GM23338 (cell line): ENCODE data around the gene VPS37C. TPM values are rescaled to one million over a fixed set of nuclear protein-coding genes. Genes with fewer than 3 reads are reported as not detected.

Experiments used
- ATAC-seq: fragments of 200-7000 bp; cut with Tn5 transposase; 3 replicates; pipeline ENCODE4 v1.9.1; 2020
- DNase-seq: peaks from one replicate; pipeline ENCODE4 v3.0.0-alpha.2; 2015; ENCODE audit warnings: low spot score
- H2AFZ ChIP-seq: fragments of 200-600 bp; sonication (generic); 2 replicates; pipeline ENCODE4 v1.8.0; 2016; ENCODE audit warnings: antibody characterized with exemption, mild to moderate bottlenecking, moderate library complexity
- H3F3A ChIP-seq: fragments of 200-600 bp; sonication (generic); replicated peaks from 2 replicates; pipeline ENCODE4 v1.8.0; 2017; ENCODE audit warnings: antibody characterized with exemption, mixed run types, low read depth
- H3K27ac ChIP-seq: fragments of 200-600 bp; sonication (generic); 2 replicates; pipeline ENCODE4 v1.6.1; 2016; ENCODE audit warnings: low read depth
- H3K27me3 ChIP-seq: fragments of 200-600 bp; sonication (generic); 2 replicates; pipeline ENCODE4 v1.8.0; 2016; ENCODE audit warnings: mild to moderate bottlenecking, mixed run types, moderate library complexity; ENCODE audit not compliant: insufficient read depth
- H3K36me3 ChIP-seq: fragments of 200-600 bp; sonication (generic); 2 replicates; pipeline ENCODE4 v1.8.0; 2016; ENCODE audit warnings: mild to moderate bottlenecking; ENCODE audit not compliant: insufficient read depth
- H3K4me1 ChIP-seq: fragments of 200-600 bp; sonication (generic); 2 replicates; pipeline ENCODE4 v1.8.0; 2016; ENCODE audit warnings: mild to moderate bottlenecking, moderate library complexity; ENCODE audit not compliant: insufficient read depth
- H3K4me2 ChIP-seq: fragments of 200-600 bp; sonication (generic); 2 replicates; pipeline ENCODE4 v1.7.1; 2017; ENCODE audit warnings: mixed run types
- H3K4me3 ChIP-seq: fragments of 200-600 bp; sonication (generic); 2 replicates; pipeline ENCODE4 v1.6.1; 2016; ENCODE audit warnings: mixed run types
- H3K79me2 ChIP-seq: fragments of 200-600 bp; sonication (generic); replicated peaks from 2 replicates; pipeline ENCODE4 v1.8.0; 2017; ENCODE audit warnings: mild to moderate bottlenecking; ENCODE audit not compliant: insufficient read depth
- H3K9me2 ChIP-seq: fragments of 200-600 bp; sonication (generic); 2 replicates; pipeline ENCODE4 v1.8.0; 2017; ENCODE audit not compliant: insufficient read depth
- H4K20me1 ChIP-seq: fragments of 200-600 bp; sonication (generic); replicated peaks from 2 replicates; pipeline ENCODE4 v1.8.0; 2017; ENCODE audit warnings: mild to moderate bottlenecking; ENCODE audit not compliant: insufficient read depth
- H3K27ac Mint-ChIP-seq: 2 replicates; pipeline ENCODE4 v1.8.0; 2020; ENCODE audit warnings: inconsistent platforms, mild to moderate bottlenecking, moderate library complexity, mixed read lengths
- H3K27me3 Mint-ChIP-seq: 3 replicates; pipeline ENCODE4 v1.8.0; 2022; ENCODE audit warnings: low read depth, mild to moderate bottlenecking, moderate library complexity, mixed read lengths, inconsistent platforms; ENCODE audit not compliant: insufficient read depth, poor library complexity
- H3K36me3 Mint-ChIP-seq: 3 replicates; pipeline ENCODE4 v1.8.0; 2021; ENCODE audit warnings: low read depth, mild to moderate bottlenecking, inconsistent platforms, moderate library complexity, mixed read lengths
- H3K4me1 Mint-ChIP-seq: 3 replicates; pipeline ENCODE4 v1.8.0; 2020; ENCODE audit warnings: mild to moderate bottlenecking, inconsistent platforms, mixed read lengths
- H3K4me3 Mint-ChIP-seq: 3 replicates; pipeline ENCODE4 v1.8.0; 2021; ENCODE audit warnings: moderate library complexity, mild to moderate bottlenecking, inconsistent platforms, mixed read lengths
- H3K9me3 Mint-ChIP-seq: 3 replicates; pipeline ENCODE4 v1.8.0; 2020; ENCODE audit warnings: moderate library complexity, mild to moderate bottlenecking, inconsistent platforms, mixed read lengths
- CREB1 ChIP-seq: fragments of 250-450 bp; sonication (Bioruptor Pico); IDR thresholded peaks from 2 replicates; pipeline ENCODE4 v1.5.0; 2020; ENCODE audit warnings: low read depth, mild to moderate bottlenecking, moderate library complexity
- EZH2 ChIP-seq: fragments of 200-600 bp; sonication (generic); IDR thresholded peaks from one replicate; pipeline ENCODE4 v1.8.0; 2017; ENCODE audit warnings: antibody characterized with exemption, mild to moderate bottlenecking, low read depth; ENCODE audit not compliant: unreplicated experiment
- EZH2phosphoT487 ChIP-seq: fragments of 200-600 bp; sonication (generic); IDR thresholded peaks from one replicate; pipeline ENCODE4 v1.8.1; 2018; ENCODE audit warnings: antibody characterized with exemption; ENCODE audit not compliant: unreplicated experiment
- JUNB ChIP-seq: IDR thresholded peaks from one replicate; pipeline ENCODE4 v1.6.1; 2016; ENCODE audit warnings: antibody characterized with exemption; ENCODE audit not compliant: unreplicated experiment
- NANOG ChIP-seq: IDR thresholded peaks from 2 replicates; pipeline ENCODE4 v1.6.1; 2016; ENCODE audit warnings: antibody characterized with exemption, borderline replicate concordance
- POLR2AphosphoS5 ChIP-seq: IDR thresholded peaks from 2 replicates; pipeline ENCODE4 v1.6.1; 2016; ENCODE audit warnings: antibody characterized with exemption, low read depth
- STAT1 ChIP-seq: IDR thresholded peaks from one replicate; pipeline ENCODE4 v1.6.1; 2016; ENCODE audit warnings: antibody characterized with exemption; ENCODE audit not compliant: unreplicated experiment
- ZNF114 ChIP-seq: fragments of 250-450 bp; sonication (Bioruptor Pico); IDR thresholded peaks from 2 replicates; pipeline ENCODE4 v1.5.0; 2020; ENCODE audit warnings: mild to moderate bottlenecking, moderate library complexity
- ZNF331 ChIP-seq: fragments of 250-450 bp; sonication (Bioruptor Pico); IDR thresholded peaks from 2 replicates; pipeline ENCODE4 v1.5.0; 2020; ENCODE audit warnings: low read depth, mild to moderate bottlenecking, moderate library complexity
- ZNF462 ChIP-seq: fragments of 250-450 bp; sonication (Bioruptor Pico); IDR thresholded peaks from 2 replicates; pipeline ENCODE4 v1.5.0; 2020; ENCODE audit warnings: mild to moderate bottlenecking, moderate library complexity
- polyA plus RNA-seq: library from polyadenylated mRNA; unstranded; fragments of >200 nt; fragmentation: Nextera tagmentation; extraction: Ambion mirVana; gene quantifications from 2 replicates; pipeline ENCODE4 v1.2.1, GENCODE V29; 2016
- total RNA-seq: library from RNA; depleted of rRNA; stranded (reverse); fragments of >200 nt; shearing (Covaris generic); gene quantifications from 2 replicates; pipeline ENCODE4 v1.2.3, GENCODE V29; 2014
- TF ChIP-seq, protein P1 (sequence below): IDR thresholded peaks from 2 replicates; pipeline ENCODE4 v1.6.1; 2016; ENCODE audit warnings: antibody characterized with exemption
- TF ChIP-seq, protein P2 (sequence below): IDR thresholded peaks from one replicate; pipeline ENCODE4 v1.6.1; 2018; ENCODE audit warnings: antibody characterized with exemption; ENCODE audit not compliant: unreplicated experiment
- TF ChIP-seq, protein P3 (sequence below), 2 experiments: fragments of 200-600 bp in 1 of 2; sonication (generic) in 1 of 2; conservative IDR thresholded peaks; 2 replicates each; pipeline versions ENCODE4 v1.5.1 to v1.6.1; 2016 to 2017; ENCODE audit warnings: antibody characterized with exemption in 2 of 2, low read depth in 2 of 2, mild to moderate bottlenecking in 2 of 2, moderate library complexity in 1 of 2

Gene VPS37C
- total and polyA plus RNA-seq, 2 experiments from 2014 or later = 8.8 to 19.4 TPM

- Histone ChIP-seq H3K27me3 (no peaks in the 10 kb centered on the region), H2AFZ (no peak overlapping the region), H3K36me3 (no peaks in the 10 kb centered on the region), H3K9me2 (no peaks in the 10 kb centered on the region), H4K20me1 (no peaks in the 10 kb centered on the region), H3K4me2 (no peak overlapping the region), H3K27ac (no peak overlapping the region), H3F3A (no peaks in the 10 kb centered on the region), H3K4me3 (no peak overlapping the region), H3K4me1 (no peaks in the 10 kb centered on the region), H3K79me2 (no peaks in the 10 kb centered on the region)
- no peaks in the 10 kb centered on the region for H3K9me3 Mint-ChIP-seq
- no peak overlapping the region for H3K27ac Mint-ChIP-seq
- H3K4me3 Mint-ChIP-seq = no peak overlapping the region
- no peaks in the 10 kb centered on the region for H3K4me1 Mint-ChIP-seq
- TF ChIP-seq, protein P1, sequence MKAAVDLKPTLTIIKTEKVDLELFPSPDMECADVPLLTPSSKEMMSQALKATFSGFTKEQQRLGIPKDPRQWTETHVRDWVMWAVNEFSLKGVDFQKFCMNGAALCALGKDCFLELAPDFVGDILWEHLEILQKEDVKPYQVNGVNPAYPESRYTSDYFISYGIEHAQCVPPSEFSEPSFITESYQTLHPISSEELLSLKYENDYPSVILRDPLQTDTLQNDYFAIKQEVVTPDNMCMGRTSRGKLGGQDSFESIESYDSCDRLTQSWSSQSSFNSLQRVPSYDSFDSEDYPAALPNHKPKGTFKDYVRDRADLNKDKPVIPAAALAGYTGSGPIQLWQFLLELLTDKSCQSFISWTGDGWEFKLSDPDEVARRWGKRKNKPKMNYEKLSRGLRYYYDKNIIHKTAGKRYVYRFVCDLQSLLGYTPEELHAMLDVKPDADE = no peak
- TF ChIP-seq ZNF331 = no peak
- no peak for TF ChIP-seq STAT1
- TF ChIP-seq CREB1 (CRISPR knock-in tag) = no peak
- TF ChIP-seq, protein P2, sequence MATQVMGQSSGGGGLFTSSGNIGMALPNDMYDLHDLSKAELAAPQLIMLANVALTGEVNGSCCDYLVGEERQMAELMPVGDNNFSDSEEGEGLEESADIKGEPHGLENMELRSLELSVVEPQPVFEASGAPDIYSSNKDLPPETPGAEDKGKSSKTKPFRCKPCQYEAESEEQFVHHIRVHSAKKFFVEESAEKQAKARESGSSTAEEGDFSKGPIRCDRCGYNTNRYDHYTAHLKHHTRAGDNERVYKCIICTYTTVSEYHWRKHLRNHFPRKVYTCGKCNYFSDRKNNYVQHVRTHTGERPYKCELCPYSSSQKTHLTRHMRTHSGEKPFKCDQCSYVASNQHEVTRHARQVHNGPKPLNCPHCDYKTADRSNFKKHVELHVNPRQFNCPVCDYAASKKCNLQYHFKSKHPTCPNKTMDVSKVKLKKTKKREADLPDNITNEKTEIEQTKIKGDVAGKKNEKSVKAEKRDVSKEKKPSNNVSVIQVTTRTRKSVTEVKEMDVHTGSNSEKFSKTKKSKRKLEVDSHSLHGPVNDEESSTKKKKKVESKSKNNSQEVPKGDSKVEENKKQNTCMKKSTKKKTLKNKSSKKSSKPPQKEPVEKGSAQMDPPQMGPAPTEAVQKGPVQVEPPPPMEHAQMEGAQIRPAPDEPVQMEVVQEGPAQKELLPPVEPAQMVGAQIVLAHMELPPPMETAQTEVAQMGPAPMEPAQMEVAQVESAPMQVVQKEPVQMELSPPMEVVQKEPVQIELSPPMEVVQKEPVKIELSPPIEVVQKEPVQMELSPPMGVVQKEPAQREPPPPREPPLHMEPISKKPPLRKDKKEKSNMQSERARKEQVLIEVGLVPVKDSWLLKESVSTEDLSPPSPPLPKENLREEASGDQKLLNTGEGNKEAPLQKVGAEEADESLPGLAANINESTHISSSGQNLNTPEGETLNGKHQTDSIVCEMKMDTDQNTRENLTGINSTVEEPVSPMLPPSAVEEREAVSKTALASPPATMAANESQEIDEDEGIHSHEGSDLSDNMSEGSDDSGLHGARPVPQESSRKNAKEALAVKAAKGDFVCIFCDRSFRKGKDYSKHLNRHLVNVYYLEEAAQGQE = no peak
- TF ChIP-seq, protein P3, sequence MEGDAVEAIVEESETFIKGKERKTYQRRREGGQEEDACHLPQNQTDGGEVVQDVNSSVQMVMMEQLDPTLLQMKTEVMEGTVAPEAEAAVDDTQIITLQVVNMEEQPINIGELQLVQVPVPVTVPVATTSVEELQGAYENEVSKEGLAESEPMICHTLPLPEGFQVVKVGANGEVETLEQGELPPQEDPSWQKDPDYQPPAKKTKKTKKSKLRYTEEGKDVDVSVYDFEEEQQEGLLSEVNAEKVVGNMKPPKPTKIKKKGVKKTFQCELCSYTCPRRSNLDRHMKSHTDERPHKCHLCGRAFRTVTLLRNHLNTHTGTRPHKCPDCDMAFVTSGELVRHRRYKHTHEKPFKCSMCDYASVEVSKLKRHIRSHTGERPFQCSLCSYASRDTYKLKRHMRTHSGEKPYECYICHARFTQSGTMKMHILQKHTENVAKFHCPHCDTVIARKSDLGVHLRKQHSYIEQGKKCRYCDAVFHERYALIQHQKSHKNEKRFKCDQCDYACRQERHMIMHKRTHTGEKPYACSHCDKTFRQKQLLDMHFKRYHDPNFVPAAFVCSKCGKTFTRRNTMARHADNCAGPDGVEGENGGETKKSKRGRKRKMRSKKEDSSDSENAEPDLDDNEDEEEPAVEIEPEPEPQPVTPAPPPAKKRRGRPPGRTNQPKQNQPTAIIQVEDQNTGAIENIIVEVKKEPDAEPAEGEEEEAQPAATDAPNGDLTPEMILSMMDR (conservative IDR thresholded peaks at IDR 0.05; ENCODE audit: low read depth in 2 of 2) = no peak
- no peak for TF ChIP-seq EZH2
- TF ChIP-seq JUNB = no peak
- no peak for TF ChIP-seq POLR2AphosphoS5
- TF ChIP-seq ZNF114 = no peak
- no peak for TF ChIP-seq ZNF462 (CRISPR knock-in tag)
- no peak for TF ChIP-seq NANOG
- no peak for TF ChIP-seq EZH2phosphoT487
- DNase-seq (no peak), ATAC-seq (no peak)
- H3K27me3 Mint-ChIP-seq = no peaks in the 10 kb centered on the region
- H3K36me3 Mint-ChIP-seq = no peaks in the 10 kb centered on the region
These were observed 54.9 kb downstream of the VPS37C start for GRCh38 chr11:61106296-61106695.
